Natural killer cell (primary cell): Measurements from ENCODE around the gene EIF3K. TPM values are rescaled to one million over a fixed set of nuclear protein-coding genes. Genes with fewer than 3 reads are reported as not detected.

Source experiments
- ATAC-seq, 3 donors: fragments of 150-1000 bp in 2 of 3; fragments of 200-7000 bp in 1 of 3; cut with Tn5 transposase; 1 replicate in 1 of 3; 2 replicates in 2 of 3; pipeline ENCODE4 v1.10.0; 2021; ENCODE audit warnings: mild to moderate bottlenecking in 2 of 3, moderate library complexity in 2 of 3
- DNase-seq, 2 donors: peaks; one replicate each; pipeline versions ENCODE4 v3.0.0 to v3.0.0-alpha.2; 2013 to 2021; ENCODE audit warnings: mixed read lengths in 1 of 2
- H3K27ac ChIP-seq: one replicate; pipeline ENCODE4 v1.5.1; 2013; ENCODE audit warnings: mild to moderate bottlenecking, low read length
- H3K27me3 ChIP-seq: one replicate; pipeline ENCODE4 v1.6.1; 2013; ENCODE audit warnings: low read length; ENCODE audit not compliant: control insufficient read depth, insufficient read depth
- H3K36me3 ChIP-seq: one replicate; pipeline ENCODE4 v1.6.1; 2013; ENCODE audit warnings: low read length; ENCODE audit not compliant: control insufficient read depth, insufficient read depth
- H3K4me1 ChIP-seq: one replicate; pipeline ENCODE4 v1.6.1; 2013; ENCODE audit warnings: low read length; ENCODE audit not compliant: control insufficient read depth, insufficient read depth
- H3K4me3 ChIP-seq: one replicate; pipeline ENCODE4 v1.5.1; 2013; ENCODE audit warnings: low read length
- H3K9me3 ChIP-seq: one replicate; pipeline ENCODE4 v1.6.1; 2013; ENCODE audit warnings: low read length; ENCODE audit not compliant: control insufficient read depth, insufficient read depth
- H3K27ac Mint-ChIP-seq, 2 donors: one replicate each; pipeline ENCODE4 v1.8.0; 2022; ENCODE audit warnings: mild to moderate bottlenecking in 2 of 2, mixed read lengths in 2 of 2, moderate library complexity in 1 of 2
- H3K27me3 Mint-ChIP-seq, 2 donors: one replicate each; pipeline ENCODE4 v1.8.0; 2022; ENCODE audit warnings: low read depth in 2 of 2, mixed read lengths in 2 of 2
- H3K36me3 Mint-ChIP-seq: one replicate; pipeline ENCODE4 v1.8.0; 2022; ENCODE audit warnings: mixed read lengths
- H3K4me1 Mint-ChIP-seq, 2 donors: one replicate each; pipeline ENCODE4 v1.8.0; 2022; ENCODE audit warnings: mixed read lengths in 2 of 2
- H3K4me3 Mint-ChIP-seq: one replicate; pipeline ENCODE4 v1.8.0; 2022; ENCODE audit warnings: mild to moderate bottlenecking, moderate library complexity, mixed read lengths
- H3K9me3 Mint-ChIP-seq, 2 donors: one replicate each; pipeline ENCODE4 v1.8.0; 2022; ENCODE audit warnings: mixed read lengths in 2 of 2
- CTCF ChIP-seq: fragments of 200-600 bp; IDR thresholded peaks from one replicate; pipeline ENCODE4 v1.8.0; 2022; ENCODE audit warnings: antibody characterized with exemption
- WGBS: methylation state at CpG from one replicate; pipeline ENCODE4 v1.1.7; 2013; ENCODE audit warnings: missing lambda C conversion rate; ENCODE audit not compliant: insufficient coverage; 5-methylcytosine and 5-hydroxymethylcytosine counted together
- intact Hi-C: fragments of 100-400 bp; cut with micrococcal nuclease; formaldehyde crosslinking; loops from one replicate; pipeline ENCODE4 v1.14.2; 2022
- total RNA-seq, 4 donors: library from RNA; stranded (reverse); fragments of 120-200 nt in 1 of 4; gene quantifications; one replicate each; pipeline versions ENCODE4 v1.2.3 to v1.2.4, GENCODE V29; 2013 to 2022

EIF3K gene
- total RNA-seq, 3 donors from 2014 or later (not counting 1 experiment from before 2014, with no cell fraction given): 232 to 262 (median 238) TPM

GRCh38 chr19:38638461-38638860, 19.5 kb downstream of the EIF3K start:
- H3K27ac ChIP-seq: no peak overlapping the region
- H3K27ac Mint-ChIP-seq: no peak overlapping the region
- WGBS: 100% methylated on average over 3 of the region's 3 CpGs
- H3K27me3 Mint-ChIP-seq: no peaks in the 10 kb centered on the region
- no peak overlapping the region for H3K4me3 Mint-ChIP-seq
- no peaks in the 10 kb centered on the region for H3K9me3 Mint-ChIP-seq
- ATAC-seq: no peak
- no peaks in the 10 kb centered on the region for H3K27me3 ChIP-seq
- no peaks in the 10 kb centered on the region for H3K9me3 ChIP-seq
- peaks cover 9% of the 10 kb centered on the region for H3K36me3 ChIP-seq
- H3K36me3 Mint-ChIP-seq: no peaks in the 10 kb centered on the region
- peaks cover 31% of the 10 kb centered on the region for H3K4me1 ChIP-seq
- TF ChIP-seq CTCF: no peak
- no peak overlapping the region for H3K4me3 ChIP-seq
- DNase-seq: no peak
- intact Hi-C loops: no loop called here
- H3K4me1 Mint-ChIP-seq: peaks cover 25 to 29% of the 10 kb centered on the region in 2 donors

- Mint-ChIP-seq H3K4me1 (peaks cover 20 to 24% of the 10 kb centered on the region in 2 donors), H3K36me3 (no peaks in the 10 kb centered on the region), H3K4me3 (no peak overlapping the region), H3K27me3 (no peaks in the 10 kb centered on the region), H3K27ac (no peak overlapping the region), H3K9me3 (no peaks in the 10 kb centered on the region)
- Histone ChIP-seq H3K27me3 (no peaks in the 10 kb centered on the region), H3K9me3 (no peaks in the 10 kb centered on the region), H3K27ac (no peak overlapping the region), H3K4me3 (no peak overlapping the region), H3K36me3 (peaks cover 9% of the 10 kb centered on the region), H3K4me1 (peaks cover 30% of the 10 kb centered on the region)
- no peak for DNase-seq
- ATAC-seq: no peak
- WGBS: 100% methylated on average over 2 of the region's 2 CpGs
- intact Hi-C loops: no loop called here
- TF ChIP-seq CTCF: no peak
Measured at GRCh38 chr19:38639679-38640078, 20.7 kb downstream of the EIF3K start.

DNA sequence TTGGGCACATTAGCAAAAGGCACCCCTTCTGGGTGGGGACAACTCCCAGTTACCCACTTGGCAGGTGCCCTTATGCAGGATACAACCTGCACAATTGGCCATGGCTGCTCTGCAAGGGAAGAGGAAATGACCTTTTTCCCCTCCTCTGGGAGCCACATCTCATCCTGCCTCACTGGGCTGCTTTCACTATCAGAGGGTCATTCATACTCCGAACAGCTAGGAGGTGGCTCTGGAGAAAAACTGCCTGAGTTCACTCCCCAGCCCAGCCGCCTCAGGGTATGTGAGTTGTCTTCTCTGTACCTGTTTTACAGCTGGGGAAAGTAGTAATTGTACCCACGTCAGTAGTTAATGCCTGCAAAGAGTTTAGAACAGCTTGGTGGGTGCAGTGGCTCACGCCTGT, 21.4 kb downstream of the EIF3K start:
- no peaks in the 10 kb centered on the region for H3K36me3 Mint-ChIP-seq
- intact Hi-C loops: no loop called here

More for the DNA sequence above, 21.4 kb downstream of the EIF3K start:
- TF ChIP-seq CTCF: no peak
- H3K27me3 ChIP-seq: no peaks in the 10 kb centered on the region
- ATAC-seq (no peak), DNase-seq (no peak)
- WGBS: 84% methylated on average over 4 of the region's 4 CpGs
- H3K9me3 ChIP-seq: no peaks in the 10 kb centered on the region
- no peak overlapping the region for H3K4me3 ChIP-seq
- H3K27ac Mint-ChIP-seq: no peak overlapping the region
- peaks cover 17 to 19% of the 10 kb centered on the region in 2 donors for H3K4me1 Mint-ChIP-seq
- H3K9me3 Mint-ChIP-seq: no peaks in the 10 kb centered on the region
- H3K4me1 ChIP-seq: peaks cover 23% of the 10 kb centered on the region
- H3K36me3 ChIP-seq: peaks cover 5% of the 10 kb centered on the region
- H3K27me3 Mint-ChIP-seq: no peaks in the 10 kb centered on the region
- H3K27ac ChIP-seq: no peak overlapping the region
- H3K4me3 Mint-ChIP-seq: no peak overlapping the region
